Stimulated activated naive CD8-positive, alpha-beta T cell treated with anti-CD3 and anti-CD28 coated beads, Interleukin-15, Interleukin-2, amounts not matched to agents 100 U/mL and 50 U/mL, for 24 hours (primary cell): Measurements from ENCODE around the gene ELOB.
"Not testable (repeated sequence)": the region's sequence is repeated elsewhere in the genome, so short reads cannot be mapped to it uniquely, and the experiment has no call there.

ENCODE experiments used
- ATAC-seq: fragments of 150-1000 bp; cut with Tn5 transposase; one replicate; pipeline ENCODE4 v1.10.0; 2021
- DNase-seq: peaks from one replicate; pipeline ENCODE4 v3.0.0; 2021

The ELOB gene

GRCh38 chr16:2745116-2745890, 31.8 kb downstream of the ELOB start:
- no peak for ATAC-seq
- no peak for DNase-seq

GRCh38 chr16:2744711-2745110, 32.4 kb downstream of the ELOB start:
- ATAC-seq (no peak), DNase-seq (no peak)

DNA sequence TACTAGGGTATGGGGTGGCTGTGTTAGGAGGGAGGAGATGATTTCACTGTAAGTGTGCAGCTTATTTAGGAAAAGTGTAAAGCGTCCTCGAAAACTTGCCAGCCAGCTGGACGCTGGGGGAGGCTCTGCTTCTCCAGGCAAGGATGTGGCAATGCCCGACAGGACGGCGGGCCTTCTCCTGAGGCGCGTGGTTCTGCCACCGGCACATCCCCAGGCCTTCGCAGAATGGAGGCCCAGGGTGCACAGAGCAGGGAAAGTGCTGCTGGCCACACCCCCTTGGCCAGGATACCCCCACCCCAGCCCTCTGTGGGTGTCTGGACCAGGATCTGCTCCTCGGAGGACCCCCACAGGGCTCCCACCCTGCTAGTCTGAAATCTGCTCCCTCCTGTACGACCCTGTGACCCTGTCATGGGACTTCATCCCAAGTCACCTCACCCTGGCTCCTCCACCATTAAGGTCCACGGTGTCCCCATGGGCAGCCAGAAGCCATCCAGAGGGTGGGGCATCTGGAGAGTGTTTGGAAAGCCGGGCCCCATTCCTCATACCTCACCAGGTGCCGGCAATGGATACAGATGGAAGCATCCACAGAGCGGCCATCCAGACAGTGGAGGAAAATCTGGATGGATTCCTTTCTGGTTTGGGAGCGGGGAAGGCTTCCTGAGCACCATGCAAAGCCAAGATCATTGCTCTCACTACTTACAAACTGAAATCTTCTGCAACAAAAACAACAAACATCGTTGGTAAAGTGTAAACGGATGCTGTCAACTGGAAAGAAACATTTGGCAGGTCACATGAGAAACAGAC, 33.9 kb downstream of the ELOB start:
- DNase-seq: no peak
- no peak for ATAC-seq

GRCh38 chr16:2742323-2743006, 34.6 kb downstream of the ELOB start:
- no peak for DNase-seq
- no peak for ATAC-seq

DNA sequence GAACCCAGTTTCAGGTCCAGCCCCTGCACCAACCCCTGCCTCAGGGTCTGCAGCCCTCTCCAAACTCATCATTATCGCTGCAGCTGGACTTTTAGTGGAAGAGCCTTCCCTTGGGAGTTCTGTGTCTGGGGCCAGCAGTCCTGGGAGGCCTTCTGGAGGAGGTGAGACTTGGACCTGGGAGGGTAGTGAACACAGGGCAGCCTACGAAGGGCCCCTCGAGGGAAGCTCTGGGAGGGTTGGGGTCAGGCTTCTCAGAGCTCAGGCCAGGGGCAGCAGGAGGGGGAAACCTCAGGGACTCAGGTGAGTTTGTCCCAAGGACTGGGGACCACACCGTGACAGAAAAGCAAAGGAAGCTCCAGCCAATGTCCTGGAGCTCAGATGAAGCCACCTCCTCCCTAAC, 35.9 kb downstream of the ELOB start:
- ATAC-seq (no peak), DNase-seq (no peak)

DNA sequence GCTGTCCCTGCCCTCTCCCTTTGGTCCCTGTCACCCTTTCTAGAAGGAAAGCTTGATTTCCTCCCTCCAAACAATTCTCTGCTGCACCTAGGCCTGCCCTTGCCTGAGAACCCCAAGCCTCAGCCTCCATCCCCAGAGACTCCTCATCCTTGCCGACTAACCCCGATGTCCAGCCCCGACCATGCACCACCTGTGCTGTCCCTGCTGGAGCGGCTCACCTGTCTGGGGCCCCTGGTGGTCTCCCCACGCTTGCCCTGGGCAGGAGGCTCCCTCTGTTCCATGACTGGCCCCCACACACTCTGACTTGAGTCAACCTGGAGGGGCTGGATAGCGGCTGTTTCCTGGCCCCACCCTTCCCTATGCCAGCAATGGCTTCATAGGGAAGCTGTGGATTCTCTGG, 36.6 kb downstream of the ELOB start:
- DNase-seq: no peak
- peak; percentile 11 for ATAC-seq

- ATAC-seq (no peak), DNase-seq (no peak)
Measured at GRCh38 chr16:2739625-2740430, 37.3 kb downstream of the ELOB start.

- ATAC-seq: no peak
- DNase-seq: no peak
Measured at GRCh38 chr16:2738615-2739014, 38.5 kb downstream of the ELOB start.

DNA sequence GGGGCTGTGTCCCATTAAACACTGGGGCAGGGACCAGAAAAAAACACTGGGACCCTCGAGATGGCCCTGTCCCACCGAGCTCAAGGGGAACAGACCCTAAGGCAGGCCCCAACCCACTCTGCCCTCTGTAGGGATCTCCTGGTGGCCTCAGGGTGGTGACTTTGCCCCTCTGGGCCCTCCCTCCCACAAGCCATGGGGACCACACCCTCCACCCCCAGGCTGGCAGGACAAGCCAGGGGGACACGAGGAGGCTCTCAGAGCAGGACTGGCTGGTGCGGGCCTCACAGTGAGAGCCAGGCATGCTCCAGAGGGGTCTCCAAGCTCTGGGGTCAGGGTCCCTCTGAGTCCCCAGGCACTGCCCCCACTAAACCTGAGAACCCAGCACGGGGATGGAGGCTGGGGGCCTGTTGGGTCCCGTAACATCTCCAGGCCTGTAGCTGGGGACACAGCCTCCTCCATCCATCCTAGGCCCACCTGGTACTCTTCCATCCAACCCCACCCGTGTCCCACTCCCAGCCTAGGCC, 39.1 kb downstream of the ELOB start:
- DNase-seq (no peak), ATAC-seq (no peak)

DNA sequence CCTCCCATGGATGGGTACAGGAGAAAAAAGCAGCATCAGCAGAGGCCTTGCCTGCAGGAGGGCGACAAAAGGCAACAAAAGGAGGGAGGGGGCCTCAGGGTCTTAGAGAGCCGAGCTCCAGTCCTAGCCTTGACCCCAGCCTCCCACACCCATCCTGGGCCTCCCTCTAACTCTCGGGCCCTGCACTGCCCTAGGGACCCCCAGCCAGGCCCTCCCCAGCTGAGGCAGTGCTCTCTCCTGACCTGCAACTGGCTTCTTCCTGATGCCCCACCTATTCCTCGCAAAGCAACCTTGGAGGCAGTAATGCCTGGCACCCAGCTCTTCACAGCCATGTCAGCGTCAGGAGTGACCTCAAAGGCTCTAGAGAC, 39.9 kb downstream of the ELOB start:
- ATAC-seq (no peak), DNase-seq (no peak)

- ATAC-seq: no peak
- DNase-seq: no peak
Measured at GRCh38 chr16:2736476-2737237, 40.4 kb downstream of the ELOB start.

DNA sequence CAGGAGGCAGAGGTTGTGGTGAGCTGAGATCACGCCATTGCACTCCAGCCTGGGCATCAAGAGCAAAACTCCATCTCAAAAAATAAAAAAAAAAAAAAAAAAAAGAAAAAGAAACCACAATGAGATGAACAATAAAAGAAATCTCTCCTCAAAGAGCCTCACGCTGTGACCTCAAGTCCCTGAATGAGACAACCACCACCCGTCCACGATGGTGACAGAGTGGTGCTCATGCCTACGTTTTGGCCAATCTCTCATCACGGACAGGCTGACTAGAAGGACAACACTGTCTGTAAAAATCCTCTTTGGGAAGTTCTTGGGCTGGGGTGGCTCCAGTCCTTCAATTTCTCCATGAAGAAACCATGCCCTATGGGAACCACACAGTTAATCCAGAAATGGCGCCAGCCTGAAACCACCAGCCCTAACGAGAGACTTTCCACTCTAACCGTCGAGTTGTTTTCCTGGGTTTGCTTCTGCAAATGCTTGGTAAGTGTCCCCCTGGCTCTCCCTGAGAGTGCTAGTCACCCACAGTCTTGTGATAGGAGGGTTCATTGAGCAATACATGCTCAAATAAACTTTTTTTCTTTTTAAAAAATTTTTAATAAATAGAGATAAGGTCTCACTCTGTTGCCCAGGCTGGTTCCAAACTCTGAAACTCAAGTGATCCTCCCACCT, 42.1 kb downstream of the ELOB start:
- no peak for ATAC-seq
- no peak for DNase-seq

GRCh38 chr16:2728034-2728433, 49.0 kb downstream of the ELOB start:
- ATAC-seq (peak; percentile 77), DNase-seq (no peak)

DNA sequence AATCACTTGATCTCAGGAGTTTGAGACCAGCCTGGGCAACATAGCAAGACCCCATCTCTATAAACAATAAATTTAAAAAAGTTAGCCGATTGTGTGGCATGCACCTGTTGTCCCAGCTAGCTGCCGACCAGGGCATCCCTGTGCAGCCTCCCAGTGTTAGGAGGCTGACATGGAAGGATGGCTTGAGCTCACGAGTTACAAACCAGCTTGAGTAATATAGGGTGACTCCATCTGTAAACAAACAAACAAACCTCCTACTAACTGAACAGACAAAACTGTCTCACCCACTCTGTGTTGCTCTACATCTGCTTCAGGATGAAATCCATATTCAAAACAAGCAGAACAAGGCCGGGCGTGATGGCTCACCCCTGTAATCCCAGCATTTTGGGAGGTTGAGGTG, 50.2 kb downstream of the ELOB start:
- no peak for DNase-seq
- no peak for ATAC-seq

GRCh38 chr16:2724816-2725348, 52.2 kb downstream of the ELOB start:
- DNase-seq: no peak
- no peak for ATAC-seq

GRCh38 chr16:2724088-2724676, 52.9 kb downstream of the ELOB start:
- ATAC-seq: no peak
- no peak for DNase-seq

DNA sequence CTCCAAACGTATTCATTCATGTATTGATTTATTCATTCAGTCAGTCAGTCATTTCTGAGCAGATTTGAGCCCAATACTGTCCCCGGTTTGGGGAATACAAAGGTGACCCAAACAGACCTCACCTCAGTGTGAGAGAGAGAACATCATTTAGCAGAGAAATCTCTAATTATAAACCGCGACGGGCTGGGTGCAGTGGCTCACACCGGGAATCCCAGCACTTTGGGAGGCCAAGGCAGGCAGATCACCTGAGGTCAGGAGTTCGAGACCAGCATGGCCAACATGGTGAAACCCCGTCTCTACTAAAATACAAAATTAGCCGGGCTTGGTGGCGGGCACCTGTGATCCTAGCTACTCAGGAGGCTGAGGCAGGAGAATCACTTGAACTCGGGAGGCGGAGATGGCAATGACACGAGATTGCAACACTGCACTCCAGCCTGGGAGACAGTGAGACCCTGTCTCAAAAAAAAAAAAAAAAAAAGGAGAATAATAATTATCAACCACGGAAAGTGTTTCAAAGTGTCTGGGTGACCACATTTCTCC, 55.4 kb downstream of the ELOB start:
- not testable (repeated sequence) for ATAC-seq, DNase-seq
